Left ventricle myocardium superior (tissue), 1 donor: Measurements from ENCODE around the gene OPCML. TPM values are rescaled to one million over a fixed set of nuclear protein-coding genes. Genes with fewer than 3 reads are reported as not detected.
A peak's percentile ranks its signal among the peaks of the same experiment; 100 is the strongest.

Source experiments
- ATAC-seq: fragments of 200-7000 bp; cut with Tn5 transposase; one replicate; pipeline ENCODE4 v1.9.1; 2020; ENCODE audit warnings: mild to moderate bottlenecking, moderate library complexity
- DNase-seq: peaks from one replicate; pipeline ENCODE4 v3.0.0-alpha.2; 2020
- intact Hi-C: fragments of 100-400 bp; cut with micrococcal nuclease; formaldehyde crosslinking; loops from one replicate; pipeline ENCODE4 v1.11.0; 2022
- total RNA-seq: library from RNA; stranded (reverse); fragmentation: NEBNext Ultra II Directional; extraction: Animal tissue kit (Norgen Biotek cat#: 25700); gene quantifications from one replicate; pipeline ENCODE4 v1.2.1, GENCODE V29; 2021
- donor health status: DM: no; HTN: yes; CAD: no; lungs with severe emphysema.

OPCML gene
- total RNA-seq, 1 donor from 2014 or later, result 0.37 TPM

DNA sequence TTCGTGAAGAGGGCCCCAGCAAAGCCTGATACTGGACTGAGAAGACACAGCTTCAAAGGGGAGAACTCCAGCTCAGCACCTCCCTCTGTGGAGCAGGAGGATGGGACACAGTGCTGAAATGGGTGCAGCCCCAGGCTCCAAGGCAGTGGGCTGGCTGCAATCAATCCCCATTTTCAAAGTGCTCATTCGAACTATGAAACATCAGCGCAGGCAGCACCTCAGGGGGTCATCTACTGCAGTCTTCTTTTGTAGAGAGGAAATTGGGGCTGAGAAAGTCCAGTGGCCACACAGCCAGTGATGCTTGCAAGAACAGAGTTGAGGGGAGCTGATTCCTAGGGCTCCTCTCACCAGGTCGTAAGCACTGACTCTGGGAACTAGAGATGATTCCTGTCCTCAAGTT lies 25.1 kb downstream of the OPCML start:
- DNase-seq (no peak), ATAC-seq (no peak)
- intact Hi-C loops, result no loop called here

DNA sequence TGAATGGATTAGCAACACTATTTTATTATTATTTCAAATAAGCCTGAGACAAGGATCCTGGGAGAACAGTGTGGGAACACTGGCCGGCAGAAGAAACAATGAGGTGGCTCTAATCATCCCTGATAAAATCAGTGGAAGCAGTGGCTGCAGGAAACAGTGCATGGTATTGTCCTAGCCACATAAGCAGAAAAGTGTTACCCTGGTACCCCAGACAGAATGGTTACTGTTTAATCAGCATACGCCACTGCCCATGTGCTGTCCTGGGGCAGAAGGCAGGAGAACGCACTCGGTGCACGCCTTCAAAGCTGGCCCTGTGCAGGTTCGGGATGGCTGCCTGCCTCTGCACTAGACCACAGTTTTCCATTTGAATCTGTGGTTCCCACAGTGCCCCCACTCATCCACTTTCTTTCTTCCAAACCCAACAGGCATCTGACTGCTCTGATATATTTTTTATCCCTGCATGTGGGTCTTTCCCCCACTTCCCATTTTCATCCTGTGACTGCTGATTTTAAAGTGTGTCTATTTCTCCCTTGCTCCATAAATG lies 25.7 kb downstream of the OPCML start:
- no peak for DNase-seq
- ATAC-seq, result no peak
- intact Hi-C loops, result no loop called here

DNA sequence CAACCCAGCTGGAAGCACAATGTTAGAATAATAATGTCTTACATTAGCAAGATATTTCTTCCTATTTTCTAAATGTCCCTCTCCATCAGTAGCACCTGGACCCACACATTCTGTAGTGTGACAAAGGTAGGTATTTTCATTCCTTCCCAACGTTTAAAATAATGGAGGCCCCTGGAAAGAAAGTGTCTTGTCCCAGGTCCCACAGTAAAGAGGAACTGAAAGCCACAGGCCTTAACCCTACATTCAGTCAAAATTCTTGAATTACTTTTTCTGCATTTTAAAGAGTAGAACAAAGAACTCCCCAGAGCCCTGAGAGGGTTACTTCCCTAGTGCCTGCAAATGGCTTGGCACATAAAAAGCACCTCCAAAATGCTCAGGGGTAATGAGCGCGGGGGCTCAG lies 26.3 kb downstream of the OPCML start:
- no peak for ATAC-seq
- intact Hi-C loops, result no loop called here
- DNase-seq, result no peak

DNA sequence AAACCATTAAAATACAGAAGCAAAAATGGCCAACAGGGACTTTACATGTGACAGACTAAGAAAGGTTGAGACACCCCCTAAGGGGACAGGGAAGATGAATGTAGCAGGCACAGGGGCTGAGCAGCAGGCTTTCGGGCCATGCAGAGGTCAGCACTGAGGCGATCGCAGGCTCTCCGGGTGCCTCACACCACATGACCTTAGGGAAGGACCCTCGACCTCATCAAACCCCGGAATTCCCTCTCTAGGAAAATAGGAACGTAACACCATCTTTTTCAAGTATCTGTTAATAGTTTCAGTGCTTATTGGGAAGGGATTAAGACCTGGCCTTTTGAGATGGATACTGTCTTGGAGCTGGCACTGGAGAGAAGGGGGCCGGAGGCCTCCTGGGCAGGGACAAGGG lies 27.4 kb downstream of the OPCML start:
- no peak for ATAC-seq
- intact Hi-C loops, result no loop called here
- DNase-seq, result no peak

DNA sequence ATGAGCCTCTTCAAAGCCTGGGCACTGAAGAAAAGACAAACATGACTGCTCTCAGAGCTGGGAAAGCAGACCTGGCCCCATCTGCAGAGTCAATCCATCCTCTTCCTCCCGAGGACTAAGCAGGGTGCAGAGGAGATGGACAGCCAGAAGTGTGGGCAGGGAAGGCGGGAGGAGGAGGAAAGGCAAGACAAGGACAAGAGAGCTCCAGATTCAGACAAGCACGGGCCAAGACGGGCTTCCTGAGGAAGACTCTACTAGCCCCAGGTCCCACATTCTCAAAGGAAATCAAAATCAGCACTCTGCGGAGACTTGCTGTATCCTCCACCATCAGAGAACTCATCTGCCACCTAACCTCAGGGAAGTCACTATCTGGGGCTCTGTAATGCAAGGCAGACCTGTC lies 28.5 kb downstream of the OPCML start:
- ATAC-seq (no peak), DNase-seq (no peak)
- intact Hi-C loops, result no loop called here

DNA sequence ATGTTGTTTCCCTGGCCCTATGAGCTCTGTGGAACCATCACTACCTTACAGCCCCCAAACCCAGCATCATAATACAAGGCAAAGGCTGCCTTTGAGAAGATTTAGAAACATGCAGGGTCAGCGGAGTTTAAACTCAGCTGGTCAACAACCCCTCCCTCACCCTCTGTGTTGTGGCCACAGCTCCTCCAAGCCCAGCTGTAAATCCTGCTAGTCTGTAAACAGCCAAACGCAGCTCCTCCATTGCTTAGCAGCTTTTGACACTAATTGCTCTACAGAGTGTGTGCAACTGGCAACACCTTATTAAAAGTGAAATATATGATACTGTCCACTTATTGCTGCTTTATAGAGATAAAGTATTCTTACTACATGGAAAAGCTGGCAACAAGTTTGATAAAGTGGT lies 29.1 kb downstream of the OPCML start:
- intact Hi-C loops, result no loop called here
- no peak for ATAC-seq
- no peak for DNase-seq

DNA sequence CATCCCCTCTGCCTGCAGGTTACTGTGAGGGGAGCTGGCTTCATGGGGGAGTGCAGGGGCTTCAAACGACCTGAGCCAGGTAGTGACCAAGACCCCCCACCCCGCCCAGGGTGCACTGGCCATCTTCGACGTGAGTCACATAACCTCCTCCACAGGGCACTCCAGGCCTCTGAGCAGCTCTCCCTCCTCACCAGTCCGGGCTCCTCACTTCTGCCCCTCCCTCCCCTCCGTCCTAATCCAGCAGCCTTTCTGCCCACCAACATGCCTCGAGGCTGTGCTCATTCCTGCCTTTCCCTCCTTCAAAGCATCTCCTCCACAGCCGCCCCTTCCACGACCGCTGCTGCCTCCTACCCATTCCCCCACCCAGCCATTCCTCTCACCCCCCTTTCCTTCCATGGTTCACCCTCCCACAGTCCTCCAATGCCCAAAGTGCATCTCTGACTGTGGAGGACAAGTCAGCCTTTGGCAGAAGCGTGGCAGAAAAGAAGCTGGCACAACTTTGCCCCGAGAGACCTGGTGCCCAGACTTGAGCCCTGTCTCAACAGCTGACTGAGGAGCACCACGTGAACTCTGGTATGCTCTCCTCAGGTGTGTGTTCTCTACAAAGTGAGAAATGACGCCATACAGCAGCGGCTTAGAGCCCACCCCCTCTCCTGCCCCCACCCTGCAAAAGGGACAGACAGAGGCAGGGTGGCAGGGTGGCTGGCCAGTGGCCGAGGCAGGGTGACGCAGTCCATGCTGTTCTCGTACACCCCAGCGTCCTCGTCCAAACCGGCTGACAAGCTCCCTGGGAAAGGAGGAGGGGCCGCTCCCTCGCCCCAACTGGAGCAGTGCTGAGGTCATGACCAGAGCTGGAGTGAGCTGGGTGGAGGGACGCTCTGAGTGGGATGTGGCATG lies 30.4 kb downstream of the OPCML start:
- ATAC-seq, result peak; percentile 86
- DNase-seq, result peak; percentile 46
- intact Hi-C loops, result no loop called here

DNA sequence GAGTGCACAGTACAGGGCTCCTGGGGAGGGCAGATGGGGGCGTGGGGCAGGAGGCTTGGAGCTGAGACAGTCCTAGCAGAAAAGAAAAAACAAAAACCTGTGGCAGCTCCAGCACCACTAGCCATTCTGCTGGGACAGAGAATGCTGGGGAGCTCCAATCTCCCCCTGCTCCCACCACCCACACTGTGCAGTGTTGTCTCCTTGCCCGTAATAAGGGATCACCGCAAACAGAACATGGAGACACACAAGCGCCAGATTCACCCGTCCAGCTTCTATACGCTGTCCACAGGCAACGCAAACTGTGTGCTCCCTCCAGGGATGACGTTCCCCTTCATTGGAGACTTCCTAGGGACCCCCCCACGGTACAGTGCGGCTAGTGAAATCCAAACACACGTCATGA lies 31.4 kb downstream of the OPCML start:
- intact Hi-C loops, result no loop called here
- DNase-seq (no peak), ATAC-seq (no peak)

DNA sequence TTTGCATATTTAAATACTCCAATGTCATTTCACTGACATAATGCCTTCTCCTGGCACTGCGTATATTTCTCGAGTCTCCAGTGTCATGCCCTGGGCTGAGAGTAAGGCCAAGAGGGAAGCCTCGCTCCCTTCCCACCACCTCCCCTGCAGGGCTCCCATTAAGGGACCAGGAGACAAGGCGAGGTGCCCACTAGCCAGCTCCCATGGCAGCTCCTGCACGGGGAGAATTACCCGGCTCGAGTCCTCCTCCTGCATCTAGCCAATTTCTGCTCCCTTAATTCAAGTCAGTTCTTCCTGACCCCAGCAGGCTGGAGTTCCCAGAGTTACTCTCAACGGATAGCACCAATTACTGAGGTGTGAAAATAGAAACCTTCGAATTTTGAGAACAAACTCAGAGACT lies 31.9 kb downstream of the OPCML start:
- DNase-seq (no peak), ATAC-seq (no peak)
- intact Hi-C loops, result no loop called here

DNA sequence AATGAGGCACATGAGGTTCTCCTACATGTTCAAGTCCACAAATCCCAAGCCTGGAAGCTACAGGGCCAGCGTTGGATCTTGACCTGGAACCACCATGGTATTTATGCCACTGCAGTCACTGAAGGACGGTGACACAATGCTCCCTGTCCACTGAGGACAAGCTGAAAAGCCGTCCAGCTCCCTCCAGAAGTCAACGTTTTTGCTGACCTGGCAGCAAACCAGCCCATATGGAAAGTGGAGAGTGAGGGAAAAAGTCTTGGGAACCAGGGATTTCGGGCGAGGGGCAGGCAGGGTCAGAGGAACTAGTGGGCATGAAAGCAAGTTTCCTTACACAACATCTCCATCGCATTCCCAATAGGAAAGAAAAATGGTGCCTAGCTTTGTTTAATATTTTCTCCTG lies 33.3 kb downstream of the OPCML start:
- DNase-seq (no peak), ATAC-seq (no peak)
- intact Hi-C loops, result no loop called here

DNA sequence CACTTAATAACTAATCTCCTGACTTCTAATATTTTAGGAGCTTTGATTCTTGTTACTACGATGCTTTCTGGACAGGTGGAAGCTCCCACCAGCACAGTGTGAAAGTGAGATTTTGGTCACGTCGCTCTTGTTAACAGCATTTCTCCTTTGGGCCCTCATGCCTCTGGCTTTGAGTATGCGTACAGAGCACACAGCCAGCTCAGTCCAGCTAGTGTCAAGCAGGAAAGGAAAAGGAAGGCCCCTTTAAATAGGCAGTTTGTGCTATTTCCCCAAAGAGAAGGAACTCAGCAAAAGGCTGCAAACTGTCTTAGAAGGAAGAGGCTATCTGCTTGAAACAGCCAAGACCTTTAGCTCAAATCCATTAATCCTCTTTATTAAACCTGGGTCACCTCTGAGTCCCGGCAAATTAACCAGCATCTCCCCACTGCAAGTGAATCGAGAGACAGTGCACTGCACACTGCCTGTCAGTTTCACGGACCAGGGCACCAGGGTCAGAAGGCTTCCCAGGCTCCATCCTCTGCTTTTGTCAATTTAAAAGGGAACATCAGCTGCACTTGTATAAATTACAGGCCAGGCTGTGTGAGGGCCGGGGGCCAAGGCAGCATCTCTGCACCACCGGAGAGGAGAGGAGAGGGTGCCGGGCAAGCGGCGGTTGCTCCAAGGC lies 34.7 kb downstream of the OPCML start:
- DNase-seq (no peak), ATAC-seq (no peak)
- intact Hi-C loops, result no loop called here

DNA sequence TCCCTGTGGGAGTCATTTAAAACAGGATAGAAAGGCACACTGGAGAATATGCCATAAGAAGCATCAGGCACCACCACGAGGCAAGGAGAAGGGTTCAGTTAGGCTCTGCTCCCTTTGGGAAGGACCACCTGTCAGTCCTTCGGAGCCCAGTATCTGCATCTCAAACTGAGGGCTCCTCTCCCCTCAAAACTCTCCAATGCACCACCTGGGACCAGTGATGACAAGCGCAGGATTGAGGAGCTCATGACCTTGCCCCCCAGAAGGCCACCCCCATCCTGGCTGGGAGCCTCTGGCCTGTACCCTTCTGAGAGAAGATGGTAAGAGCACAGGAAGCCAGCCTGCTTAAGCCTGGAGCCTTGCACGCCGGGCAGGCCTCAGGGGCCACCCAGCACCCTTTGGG lies 39.4 kb downstream of the OPCML start:
- DNase-seq (no peak), ATAC-seq (no peak)
- intact Hi-C loops, result no loop called here

DNA sequence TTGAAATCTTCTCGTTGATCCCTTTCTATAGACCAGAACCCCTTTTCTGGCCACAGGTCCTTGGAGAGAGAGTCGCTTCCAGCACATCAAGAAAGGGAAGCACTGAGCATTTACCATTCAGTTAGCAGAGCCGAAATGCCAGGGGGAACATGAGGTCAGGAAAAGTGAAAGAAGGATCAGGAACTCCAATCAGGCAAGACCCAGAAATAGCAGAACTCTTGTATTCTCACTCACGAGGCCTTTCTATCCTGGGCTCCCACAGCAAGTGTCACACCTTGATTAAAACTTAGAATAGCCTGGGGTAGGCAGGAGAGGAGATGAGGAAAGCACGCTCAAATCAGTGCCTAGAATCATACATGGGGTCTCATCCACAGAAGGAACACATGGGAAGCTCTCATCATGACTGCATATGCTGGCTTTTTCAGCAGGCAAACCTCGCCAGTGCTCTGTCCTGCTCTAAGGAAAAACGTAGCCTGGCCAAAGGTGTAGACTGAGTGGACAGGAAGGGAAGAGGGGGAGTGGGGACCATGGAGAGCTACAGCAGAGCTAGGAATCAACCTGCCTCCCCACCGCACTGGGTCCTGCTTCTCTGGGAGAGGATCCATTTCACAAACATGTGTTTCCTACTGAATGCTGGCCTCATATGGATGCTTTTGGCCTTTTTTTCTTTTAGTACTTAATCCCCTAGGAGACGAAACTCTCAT lies 40.5 kb downstream of the OPCML start:
- DNase-seq (no peak), ATAC-seq (peak; percentile 73)
- intact Hi-C loops, result no loop called here

DNA sequence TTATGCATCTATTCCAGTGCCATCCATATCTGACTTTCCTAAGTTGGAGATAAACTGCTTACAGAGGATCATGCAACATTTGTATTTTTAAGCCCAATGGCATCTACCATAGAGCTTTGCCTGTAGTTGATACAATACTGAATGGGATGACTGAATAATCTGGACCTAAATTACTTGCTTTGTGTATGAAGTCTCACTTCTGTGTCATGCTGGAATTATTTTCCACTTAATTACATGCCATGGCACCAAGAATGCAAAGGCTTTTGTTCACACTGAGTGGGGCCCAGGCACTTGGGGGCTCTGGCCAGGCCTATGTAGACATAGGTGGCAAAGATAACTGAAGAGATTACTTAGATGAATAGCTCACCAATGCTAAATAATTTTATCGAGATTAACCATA lies 51.6 kb downstream of the OPCML start:
- DNase-seq (no peak), ATAC-seq (no peak)
- intact Hi-C loops, result no loop called here

DNA sequence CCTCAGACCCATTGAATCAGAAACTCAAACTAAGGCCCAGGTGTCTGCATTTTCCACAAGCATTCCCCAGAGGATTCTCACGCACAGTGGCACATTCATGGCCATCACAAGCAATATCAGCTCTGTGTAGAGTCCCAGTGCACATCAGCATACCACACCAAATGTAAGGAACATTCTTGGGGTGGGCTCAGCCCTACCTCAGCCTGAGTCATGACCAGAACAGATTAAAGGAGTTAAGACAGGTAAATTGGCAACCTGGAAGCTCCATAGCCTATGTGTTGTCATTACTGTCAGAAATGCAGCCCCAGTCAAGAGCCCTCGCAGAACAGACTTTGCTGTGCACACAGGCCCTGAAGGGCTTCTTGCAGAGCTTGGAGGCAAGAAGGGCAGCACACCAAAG lies 53.1 kb downstream of the OPCML start:
- DNase-seq, result no peak
- intact Hi-C loops, result no loop called here
- no peak for ATAC-seq

DNA sequence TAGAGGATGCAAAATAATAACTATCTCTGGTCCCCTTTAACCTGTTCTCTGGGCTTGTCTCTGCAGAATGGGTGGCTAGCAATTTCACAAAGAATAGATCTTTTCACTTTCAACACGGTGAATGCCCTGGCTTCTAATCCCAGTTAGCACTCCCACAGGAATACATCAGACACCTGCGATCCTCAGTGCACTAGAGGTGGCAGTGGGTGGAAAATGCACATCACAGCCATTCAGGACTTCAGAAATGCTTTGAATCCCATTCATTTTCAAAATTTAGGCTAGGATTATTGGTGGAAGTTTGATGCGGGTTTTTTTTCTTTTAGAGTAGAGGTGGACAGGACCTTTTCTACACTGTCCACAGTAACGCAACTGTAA lies 55.1 kb downstream of the OPCML start:
- intact Hi-C loops, result no loop called here
- ATAC-seq (no peak), DNase-seq (no peak)

DNA sequence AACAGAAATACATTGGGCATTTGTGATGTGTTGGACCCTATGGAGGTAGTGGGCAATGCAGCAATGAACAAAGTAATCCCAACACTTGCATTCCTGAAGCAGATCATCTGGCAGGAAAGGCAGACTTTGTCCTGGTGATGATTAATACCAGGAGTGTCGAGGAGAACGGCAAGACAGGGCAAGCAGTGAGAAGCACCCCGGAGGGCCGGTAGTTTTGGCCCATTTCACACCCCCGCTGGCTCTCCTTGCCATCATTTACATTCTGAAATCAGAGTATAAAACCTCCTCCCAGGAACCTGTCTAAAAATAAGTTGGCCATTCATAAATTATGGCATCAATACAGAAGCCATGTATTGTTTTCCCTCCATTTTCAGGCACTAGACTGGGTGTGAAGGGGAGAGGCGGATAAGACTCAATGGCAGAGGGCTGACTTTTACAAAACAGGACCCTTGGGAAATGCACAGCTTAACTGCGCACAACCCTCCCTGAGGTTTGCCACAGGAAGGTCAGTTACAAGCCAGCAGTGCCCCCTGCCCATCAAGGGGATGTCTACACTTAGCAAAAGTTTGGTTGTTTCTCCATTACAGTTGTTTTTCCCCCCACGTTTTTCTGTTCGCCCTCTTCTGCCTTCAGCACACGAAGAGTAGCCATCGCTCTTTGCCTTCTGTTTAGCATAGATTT lies 55.6 kb downstream of the OPCML start:
- intact Hi-C loops, result no loop called here
- DNase-seq, result no peak
- ATAC-seq, result no peak

DNA sequence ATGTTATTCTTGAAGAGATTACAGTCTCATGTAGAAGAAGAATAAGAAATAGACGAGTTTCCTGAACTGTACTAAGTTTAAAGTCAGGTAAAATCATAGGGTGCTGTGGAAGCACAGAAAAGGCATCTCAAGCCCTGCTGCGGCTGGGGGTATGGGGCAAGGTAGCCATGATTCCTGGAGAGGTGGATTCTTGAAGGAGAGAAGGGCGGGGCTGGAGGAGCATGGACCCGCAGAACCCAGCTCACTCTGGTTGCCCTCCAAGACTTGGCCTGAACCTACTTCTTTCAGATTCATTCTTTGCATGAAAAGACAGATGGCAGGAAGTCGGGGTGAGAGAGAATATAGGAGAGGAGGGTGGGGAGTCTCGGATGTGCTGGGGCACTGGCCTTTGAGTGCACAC lies 57.8 kb downstream of the OPCML start:
- intact Hi-C loops, result no loop called here
- DNase-seq, result no peak
- ATAC-seq, result no peak

DNA sequence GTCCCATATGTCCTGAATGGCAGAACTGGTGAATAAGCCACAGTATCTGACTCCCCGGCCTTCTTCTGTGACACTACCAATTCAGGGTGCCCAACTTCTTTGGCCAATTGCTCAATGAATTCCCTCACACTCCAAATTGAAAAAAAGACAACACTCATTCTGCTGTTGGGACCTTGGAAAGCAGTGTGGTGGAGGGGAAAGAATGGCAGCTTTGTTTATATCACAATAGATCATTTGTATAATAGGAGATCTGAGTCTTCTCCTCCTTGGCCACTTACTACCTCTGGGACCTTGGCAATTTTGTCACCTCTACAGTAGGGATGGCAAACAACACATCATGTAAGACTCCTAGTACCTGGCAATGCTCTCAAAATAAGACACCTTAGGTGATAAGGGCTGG lies 64.6 kb downstream of the OPCML start:
- ATAC-seq (no peak), DNase-seq (no peak)
- intact Hi-C loops, result no loop called here
